ENCODE data around the gene RPL39L.
"Not testable (repeated sequence)": the region's sequence is repeated elsewhere in the genome, so short reads cannot be mapped to it uniquely, and the experiment has no call there.

Gene RPL39L

DNA sequence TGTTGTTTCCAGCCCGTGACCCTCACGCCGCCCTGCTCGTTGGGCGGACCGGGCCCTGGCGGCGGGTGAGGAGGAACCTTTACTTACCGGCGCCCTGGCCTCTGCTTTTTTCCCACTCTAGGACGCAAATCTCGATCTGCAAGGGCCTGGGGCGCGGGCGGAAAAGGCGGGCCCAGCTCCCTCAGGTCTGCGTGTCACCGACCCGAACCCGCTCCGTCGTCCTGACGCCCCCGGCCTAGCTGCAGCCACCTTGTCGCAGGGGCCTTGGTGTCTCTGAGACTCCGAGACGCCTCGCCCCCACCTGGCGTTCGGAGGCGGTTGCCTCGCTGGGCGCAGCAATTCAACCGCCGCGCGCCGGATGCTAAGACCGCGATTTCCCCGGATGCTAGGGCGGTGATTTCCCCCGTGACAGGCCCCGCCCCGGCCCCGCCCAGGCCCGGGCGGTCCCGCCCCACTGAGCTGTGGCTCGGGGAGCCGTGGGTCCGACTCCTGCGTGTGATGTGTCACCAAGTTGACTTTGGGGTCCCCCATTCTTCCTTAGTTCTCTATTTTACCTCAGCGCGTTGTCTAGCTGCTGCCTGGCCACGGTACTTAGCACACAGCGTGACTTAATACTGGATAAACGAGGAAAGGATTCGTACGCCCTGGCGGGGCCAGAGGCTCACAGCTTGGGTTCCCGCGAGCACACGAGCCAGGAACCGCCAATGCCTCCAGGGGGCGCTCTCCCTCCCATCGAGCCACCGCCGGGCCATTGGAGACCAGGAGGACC lies at the start of gene RPL39L:
Gene RPL39L (minus strand): TSS at position 371 of the 769 bp plus-strand sequence. CDS start 18,196 bp downstream, outside the sequence.
- Mint-ChIP-seq H3K4me1 (ENCODE audit: low read depth) (peaks cover 24% of the 10 kb centered on the region), H3K9me3 (peaks cover 16% of the 10 kb centered on the region), H3K4me3 (peak within 1 kb of the TSS; percentile 88)

DNA sequence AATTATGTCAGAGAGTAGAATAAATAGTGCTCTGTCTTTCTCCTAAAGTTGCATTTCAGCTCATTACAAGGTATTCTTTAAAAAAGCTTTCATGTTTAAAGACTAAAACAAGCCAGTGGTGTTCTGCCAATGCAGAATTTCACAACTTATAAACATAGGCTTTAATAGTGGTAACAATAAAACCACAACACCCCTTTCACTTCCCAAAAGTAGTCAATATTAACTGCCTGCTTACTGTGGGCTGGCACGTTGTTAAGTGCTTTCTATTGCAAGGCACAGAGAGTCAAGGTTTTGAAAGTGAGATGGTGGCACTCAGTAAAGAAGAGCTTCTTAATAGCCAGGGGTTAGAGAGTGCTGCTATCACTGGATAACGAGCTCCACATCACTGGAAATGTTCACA lies 49.6 kb upstream of the RPL39L start:
- peaks cover 58% of the 10 kb centered on the region for H3K27me3 Mint-ChIP-seq
- no peak overlapping the region for H3K27ac Mint-ChIP-seq
- peaks cover 4% of the 10 kb centered on the region for H3K4me1 Mint-ChIP-seq (ENCODE audit: low read depth)
- H3K36me3 Mint-ChIP-seq (ENCODE audit: low read depth): no peaks in the 10 kb centered on the region
- no peaks in the 10 kb centered on the region for H3K9me3 Mint-ChIP-seq
- H3K4me3 Mint-ChIP-seq: no peak overlapping the region

More for the DNA sequence above, at the start of gene RPL39L:
- H3K36me3 Mint-ChIP-seq (ENCODE audit: low read depth): peaks cover 16% of the 10 kb centered on the region
- no peaks in the 10 kb centered on the region for H3K27me3 Mint-ChIP-seq
- peak within 1 kb of the TSS; percentile 96 for H3K27ac Mint-ChIP-seq

DNA sequence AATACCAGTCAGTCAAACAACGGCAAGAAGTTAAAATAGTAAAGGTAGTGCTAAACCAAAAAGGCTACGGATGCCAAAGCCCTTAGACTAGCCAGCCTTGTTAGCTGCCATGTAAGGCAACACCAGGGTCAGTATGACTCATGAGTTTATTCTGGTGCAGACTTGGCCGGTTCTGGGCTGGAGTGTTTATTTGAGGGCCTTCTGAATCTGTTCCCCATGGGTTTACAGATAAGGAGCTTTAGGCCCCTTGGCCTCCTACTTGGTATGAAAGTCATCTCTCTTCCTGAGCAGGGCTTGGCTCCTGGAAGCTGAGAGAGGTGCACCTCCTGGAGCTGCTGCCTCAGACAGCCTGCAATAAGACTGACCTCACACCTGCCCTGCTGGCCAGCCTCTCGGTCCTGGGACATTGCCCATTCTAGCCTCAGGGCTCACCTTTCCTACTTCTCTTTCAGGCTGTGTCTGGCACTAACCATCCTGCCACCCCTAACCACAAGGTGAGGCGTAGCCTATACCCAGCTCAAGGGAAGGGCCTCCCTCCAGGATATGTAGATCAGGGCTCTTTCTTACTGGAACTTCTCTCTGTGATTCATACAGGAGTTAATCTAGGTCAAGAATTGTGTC lies 47.6 kb upstream of the RPL39L start:
- Mint-ChIP-seq H3K36me3 (ENCODE audit: low read depth) (no peaks in the 10 kb centered on the region), H3K4me1 (ENCODE audit: low read depth) (peaks cover 4% of the 10 kb centered on the region), H3K27ac (no peak overlapping the region), H3K27me3 (peaks cover 42% of the 10 kb centered on the region), H3K4me3 (no peak overlapping the region), H3K9me3 (no peaks in the 10 kb centered on the region)

DNA sequence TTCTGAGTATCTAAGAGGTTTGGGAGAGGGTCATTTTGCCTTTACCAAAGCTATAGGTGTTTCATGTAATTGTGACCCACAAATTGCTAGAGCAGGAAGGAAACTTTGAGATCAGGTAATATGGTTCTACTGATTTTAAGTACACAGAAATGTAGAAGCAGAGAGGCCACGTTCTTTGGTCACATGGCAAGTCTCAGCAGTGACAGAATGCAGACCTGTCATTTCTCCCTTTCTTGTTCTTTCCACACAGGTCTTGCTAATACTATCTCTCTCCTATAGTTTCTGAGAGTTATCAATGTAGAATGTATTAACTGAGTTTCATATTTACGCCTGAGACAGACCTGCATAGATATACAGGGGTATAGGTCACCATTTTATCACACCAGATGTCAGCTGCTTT lies 47.1 kb upstream of the RPL39L start:
- H3K4me1 Mint-ChIP-seq (ENCODE audit: low read depth): peaks cover 4% of the 10 kb centered on the region
- H3K4me3 Mint-ChIP-seq: no peak overlapping the region
- no peak overlapping the region for H3K27ac Mint-ChIP-seq
- no peaks in the 10 kb centered on the region for H3K36me3 Mint-ChIP-seq (ENCODE audit: low read depth)
- peaks cover 37% of the 10 kb centered on the region for H3K27me3 Mint-ChIP-seq
- H3K9me3 Mint-ChIP-seq: no peaks in the 10 kb centered on the region

DNA sequence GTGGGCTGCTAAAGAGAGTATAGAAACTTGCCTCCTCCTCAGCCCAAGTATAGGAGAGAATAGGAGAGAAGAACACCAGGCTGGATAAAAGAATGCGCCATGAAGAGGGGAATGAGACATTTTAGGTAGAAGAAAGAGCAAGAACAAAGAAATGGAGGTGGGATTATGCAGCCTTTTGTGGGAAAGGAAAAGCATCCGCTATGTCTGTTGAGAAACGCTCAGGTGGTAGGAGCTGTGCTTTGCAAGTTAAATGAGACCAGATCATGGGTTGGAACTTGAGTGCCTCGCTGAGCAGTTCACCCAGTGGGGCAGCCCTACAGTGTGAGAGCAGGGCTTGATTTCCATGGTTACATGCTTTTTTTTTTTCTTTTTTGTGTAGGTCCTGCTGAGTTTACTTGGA lies 46.5 kb upstream of the RPL39L start:
- H3K27ac Mint-ChIP-seq: no peak overlapping the region
- H3K27me3 Mint-ChIP-seq: peaks cover 31% of the 10 kb centered on the region
- H3K4me3 Mint-ChIP-seq: no peak overlapping the region
- H3K9me3 Mint-ChIP-seq: no peaks in the 10 kb centered on the region
- H3K4me1 Mint-ChIP-seq (ENCODE audit: low read depth): peaks cover 4% of the 10 kb centered on the region
- H3K36me3 Mint-ChIP-seq (ENCODE audit: low read depth): no peaks in the 10 kb centered on the region

DNA sequence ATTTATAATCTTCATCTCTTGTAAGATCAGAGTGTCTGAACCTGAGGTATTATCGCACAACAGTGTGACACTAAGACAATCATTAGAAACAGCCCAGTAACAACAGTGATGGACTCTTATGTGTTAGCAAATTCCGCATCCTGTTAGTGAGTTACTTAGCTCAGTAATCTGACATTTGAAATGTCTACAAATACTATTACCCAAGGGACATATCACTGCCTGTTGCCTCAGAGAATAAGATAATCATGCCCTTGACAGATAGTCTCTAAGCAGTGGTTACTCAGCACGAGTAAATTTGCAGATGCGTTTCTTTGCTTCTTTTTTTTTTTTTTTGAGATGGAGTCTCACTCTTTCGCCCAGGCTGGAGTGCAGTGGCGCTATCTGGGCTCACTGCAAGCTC lies 44.6 kb upstream of the RPL39L start:
- Mint-ChIP-seq H3K9me3 (no peaks in the 10 kb centered on the region), H3K4me1 (ENCODE audit: low read depth) (peaks cover 2% of the 10 kb centered on the region), H3K36me3 (ENCODE audit: low read depth) (no peaks in the 10 kb centered on the region), H3K27me3 (peaks cover 16% of the 10 kb centered on the region), H3K27ac (no peak overlapping the region), H3K4me3 (no peak overlapping the region)

DNA sequence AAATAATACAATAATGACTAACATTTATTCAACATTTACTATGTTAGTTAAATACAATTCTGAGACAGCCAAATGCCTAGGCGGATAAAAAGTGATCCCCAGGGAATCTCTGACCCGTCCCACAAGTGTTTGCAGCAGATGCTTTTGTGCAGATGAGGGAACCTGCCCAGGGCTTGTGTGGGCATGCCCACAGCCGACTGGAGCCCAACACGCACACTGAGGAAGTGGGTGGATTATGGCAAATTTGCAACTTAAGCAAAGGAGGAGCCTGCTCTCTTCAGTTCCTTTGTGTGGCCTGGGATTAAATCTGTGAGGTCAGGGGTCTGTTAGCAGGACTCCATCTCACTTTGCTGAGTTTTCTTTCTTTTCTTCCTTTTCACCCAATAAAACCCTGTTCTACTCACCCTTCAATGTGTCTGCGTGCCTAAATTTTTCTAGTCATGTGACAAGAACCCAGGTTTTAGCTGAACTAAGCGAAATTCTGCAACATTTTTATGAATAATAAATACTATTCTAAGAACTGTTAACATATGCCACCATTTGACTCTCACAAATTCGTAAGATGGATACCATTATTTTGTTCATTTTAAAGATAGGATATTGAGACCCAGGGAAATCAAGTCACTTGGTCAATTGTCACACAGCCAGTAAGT lies 44.0 kb upstream of the RPL39L start:
- H3K4me1 Mint-ChIP-seq (ENCODE audit: low read depth): no peaks in the 10 kb centered on the region
- H3K9me3 Mint-ChIP-seq: no peaks in the 10 kb centered on the region
- H3K27me3 Mint-ChIP-seq: peaks cover 16% of the 10 kb centered on the region
- H3K36me3 Mint-ChIP-seq (ENCODE audit: low read depth): no peaks in the 10 kb centered on the region
- no peak overlapping the region for H3K4me3 Mint-ChIP-seq
- no peak overlapping the region for H3K27ac Mint-ChIP-seq

DNA sequence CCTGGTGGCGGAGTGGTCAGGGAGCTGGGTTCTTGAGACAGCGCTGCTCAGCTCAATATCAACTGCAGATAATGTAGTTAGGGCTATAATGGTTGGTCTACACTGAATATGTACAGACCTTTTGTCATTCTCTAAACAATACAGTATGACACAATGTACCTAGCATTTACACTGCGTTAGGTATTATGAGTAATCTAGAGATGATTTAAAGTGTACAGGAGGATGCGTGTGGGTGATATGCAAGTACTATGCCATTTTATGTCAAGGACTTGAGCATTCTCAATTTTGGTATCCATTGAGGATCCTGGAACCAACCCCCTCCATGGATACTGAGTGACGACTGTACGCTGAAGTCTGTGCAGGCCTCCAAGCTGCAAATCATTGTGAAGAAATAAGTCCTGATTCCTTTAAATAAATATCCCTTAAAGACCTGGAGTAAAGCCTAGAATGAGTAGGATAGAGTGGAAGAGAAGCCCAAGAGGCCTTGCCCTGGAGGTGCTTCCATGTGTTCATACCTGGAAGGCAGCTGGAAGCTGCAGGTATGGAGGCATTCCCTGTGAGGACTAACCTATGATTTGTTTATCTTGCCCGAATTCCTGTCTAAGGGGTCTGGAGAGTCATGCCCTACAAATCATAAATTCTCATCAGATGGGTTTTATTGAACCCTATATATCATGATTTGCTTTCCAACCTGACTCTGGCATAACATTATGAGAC lies 42.3 kb upstream of the RPL39L start:
- no peak overlapping the region for H3K4me3 Mint-ChIP-seq
- peaks cover 5% of the 10 kb centered on the region for H3K27me3 Mint-ChIP-seq

DNA sequence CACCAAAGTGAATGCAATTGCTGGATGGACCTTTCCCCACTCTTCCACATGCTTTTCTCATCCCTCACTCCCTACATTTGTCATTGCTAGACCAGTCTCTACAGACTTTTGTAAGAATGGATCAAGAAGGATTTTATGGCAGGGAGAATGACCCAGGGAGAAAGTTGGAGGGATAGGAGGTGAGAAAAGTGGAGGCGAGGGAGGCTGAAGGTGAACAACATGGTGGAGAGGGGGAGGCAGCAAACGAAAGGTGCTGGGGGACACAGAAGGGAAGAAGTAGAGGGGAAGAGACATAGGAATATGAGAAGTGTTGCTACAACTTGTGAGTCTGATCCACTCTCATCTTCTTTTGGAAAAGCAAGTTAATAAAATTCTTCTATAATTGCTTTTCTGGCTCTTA lies 33.6 kb upstream of the RPL39L start:
- Mint-ChIP-seq H3K4me1 (ENCODE audit: low read depth) (no peaks in the 10 kb centered on the region), H3K36me3 (ENCODE audit: low read depth) (no peaks in the 10 kb centered on the region), H3K27me3 (peaks cover 4% of the 10 kb centered on the region), H3K4me3 (no peak overlapping the region), H3K27ac (no peak overlapping the region), H3K9me3 (no peaks in the 10 kb centered on the region)

More for the DNA sequence above, 42.3 kb upstream of the RPL39L start:
- no peak overlapping the region for H3K27ac Mint-ChIP-seq
- no peaks in the 10 kb centered on the region for H3K36me3 Mint-ChIP-seq (ENCODE audit: low read depth)
- no peaks in the 10 kb centered on the region for H3K9me3 Mint-ChIP-seq
- H3K4me1 Mint-ChIP-seq (ENCODE audit: low read depth): no peaks in the 10 kb centered on the region

DNA sequence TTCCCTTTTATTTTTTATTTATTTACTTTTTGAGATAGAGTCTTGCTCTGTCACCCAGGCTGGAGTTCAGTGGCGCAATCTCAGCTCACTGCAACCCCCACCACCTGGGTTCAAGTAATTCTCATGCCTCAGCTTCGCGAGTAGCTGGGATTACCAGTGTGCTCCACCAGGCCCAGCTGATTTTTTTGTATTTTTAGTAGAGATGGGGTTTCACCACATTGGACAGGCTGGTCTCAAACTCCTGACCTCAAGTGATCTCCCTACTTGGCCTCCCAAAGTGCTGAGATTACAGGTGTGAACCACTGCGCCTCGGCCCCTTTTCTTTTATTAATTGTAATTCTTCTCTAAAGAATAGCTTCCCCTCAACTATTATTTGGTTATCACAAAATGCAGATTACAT lies 31.6 kb upstream of the RPL39L start:
- not testable (repeated sequence) for H3K36me3 Mint-ChIP-seq (ENCODE audit: low read depth); H3K4me1 Mint-ChIP-seq (ENCODE audit: low read depth); H3K9me3 Mint-ChIP-seq; H3K27ac Mint-ChIP-seq; H3K27me3 Mint-ChIP-seq; H3K4me3 Mint-ChIP-seq

DNA sequence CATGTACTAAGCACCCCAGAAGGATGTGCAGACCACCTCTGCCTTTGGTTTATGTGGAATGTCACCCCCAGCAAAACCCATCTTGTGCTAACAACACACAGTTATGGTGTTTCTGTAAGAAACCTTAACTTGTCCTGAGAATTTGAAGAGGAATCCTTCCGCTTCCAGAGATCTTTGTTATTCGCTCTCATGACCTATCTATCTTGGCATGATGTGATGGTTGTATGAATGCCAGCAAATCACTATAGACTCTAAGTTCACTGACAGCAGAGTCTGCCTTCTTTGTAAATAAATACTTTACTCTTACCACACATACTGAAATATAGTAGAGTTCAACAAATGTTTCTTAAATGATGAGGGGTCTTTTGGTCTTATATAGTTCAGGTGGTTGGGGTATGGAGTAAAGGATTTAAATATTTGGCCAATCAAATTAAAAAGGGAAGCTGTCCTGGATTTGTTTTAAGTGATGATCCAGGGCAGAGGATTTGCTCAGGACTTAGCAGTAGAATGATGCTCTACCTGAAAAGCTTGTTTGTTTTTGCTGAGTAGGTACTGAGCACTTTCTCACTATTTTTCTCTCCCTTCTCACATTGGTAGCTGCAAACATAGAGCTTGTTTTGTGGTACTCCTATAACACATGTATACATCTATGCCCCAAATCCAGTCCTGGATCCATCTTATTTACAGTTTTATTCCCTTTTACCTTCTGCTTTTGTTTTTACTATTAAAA lies 30.1 kb upstream of the RPL39L start:
- H3K36me3 Mint-ChIP-seq (ENCODE audit: low read depth): no peaks in the 10 kb centered on the region
- no peak overlapping the region for H3K4me3 Mint-ChIP-seq
- H3K9me3 Mint-ChIP-seq: no peaks in the 10 kb centered on the region
- peaks cover 4% of the 10 kb centered on the region for H3K27me3 Mint-ChIP-seq
- H3K4me1 Mint-ChIP-seq (ENCODE audit: low read depth): no peaks in the 10 kb centered on the region
- H3K27ac Mint-ChIP-seq: no peak overlapping the region

DNA sequence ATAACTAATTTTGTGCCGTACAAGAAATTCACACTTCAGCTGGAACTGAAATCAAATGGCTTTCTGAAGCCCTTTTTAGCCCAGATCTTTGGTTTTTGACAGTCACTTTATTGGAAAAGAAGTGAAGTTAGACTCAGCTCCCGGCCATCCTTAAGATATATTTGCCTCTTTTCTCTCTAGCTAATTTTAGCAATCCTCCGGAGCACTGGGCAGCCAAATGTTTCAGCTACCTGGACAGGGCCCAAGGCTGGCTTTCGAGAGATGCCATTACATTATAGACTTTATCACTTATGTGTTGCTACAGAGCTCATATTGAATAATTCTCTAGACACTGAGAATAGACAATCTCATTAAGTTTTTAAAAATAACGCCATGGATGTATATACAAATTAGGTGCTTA lies 28.5 kb upstream of the RPL39L start:
- no peaks in the 10 kb centered on the region for H3K4me1 Mint-ChIP-seq (ENCODE audit: low read depth)
- H3K27me3 Mint-ChIP-seq: peaks cover under 1% of the 10 kb centered on the region
- no peaks in the 10 kb centered on the region for H3K36me3 Mint-ChIP-seq (ENCODE audit: low read depth)
- no peak overlapping the region for H3K4me3 Mint-ChIP-seq
- H3K27ac Mint-ChIP-seq: no peak overlapping the region
- H3K9me3 Mint-ChIP-seq: no peaks in the 10 kb centered on the region

DNA sequence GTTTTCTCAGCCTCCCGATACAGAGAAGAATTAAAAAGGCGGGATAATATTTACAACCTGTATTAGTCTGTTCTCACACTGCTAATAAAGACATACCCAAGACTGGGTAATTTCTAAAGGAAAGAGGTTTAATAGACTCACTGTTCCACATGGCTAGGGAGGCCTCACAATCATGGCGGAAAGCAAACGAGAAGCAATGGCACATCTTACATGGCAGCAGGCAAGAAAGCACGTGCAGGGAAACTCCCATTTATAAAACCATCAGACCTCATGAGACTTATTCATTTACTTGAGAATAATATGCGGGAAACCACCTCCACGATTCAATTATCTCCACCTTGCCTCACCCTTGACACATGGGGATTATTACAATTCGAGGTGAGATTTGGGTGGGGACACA lies 27.5 kb upstream of the RPL39L start:
- H3K27ac Mint-ChIP-seq: no peak overlapping the region

DNA sequence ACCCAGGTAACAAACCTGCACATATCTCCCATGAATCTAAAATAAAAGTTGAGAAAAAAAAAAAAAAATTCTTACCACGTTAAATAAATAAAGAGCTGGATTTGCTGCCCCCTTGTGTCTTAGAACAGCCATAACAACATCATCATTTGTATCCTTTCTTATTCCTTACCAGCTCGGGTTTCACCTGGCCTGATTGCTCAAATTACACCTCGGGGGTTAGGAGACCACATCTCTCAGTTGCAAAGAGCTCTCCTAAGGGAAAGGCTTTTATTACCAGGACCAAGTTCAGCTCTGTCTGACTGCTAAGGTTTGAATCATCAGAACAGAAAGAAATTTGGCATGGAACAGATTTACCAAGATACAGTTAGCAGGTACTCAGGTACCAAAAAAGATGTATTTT lies 25.8 kb upstream of the RPL39L start:
- Mint-ChIP-seq H3K36me3 (ENCODE audit: low read depth) (no peaks in the 10 kb centered on the region), H3K4me3 (no peak overlapping the region), H3K4me1 (ENCODE audit: low read depth) (no peaks in the 10 kb centered on the region), H3K9me3 (no peaks in the 10 kb centered on the region), H3K27me3 (no peaks in the 10 kb centered on the region), H3K27ac (no peak overlapping the region)

More for the DNA sequence above, 27.5 kb upstream of the RPL39L start:
- Mint-ChIP-seq H3K4me1 (ENCODE audit: low read depth) (no peaks in the 10 kb centered on the region), H3K4me3 (no peak overlapping the region), H3K36me3 (ENCODE audit: low read depth) (no peaks in the 10 kb centered on the region), H3K27me3 (no peaks in the 10 kb centered on the region), H3K9me3 (no peaks in the 10 kb centered on the region)

Measured in stimulated activated naive CD8-positive, alpha-beta T cell treated with anti-CD3 and anti-CD28 coated beads, Interleukin-15, Interleukin-2, amounts not matched to agents 100 ng/mL and 50 ng/mL, for 24 hours (primary cell).